Measurements from ENCODE around the gene LIG1.

DNA sequence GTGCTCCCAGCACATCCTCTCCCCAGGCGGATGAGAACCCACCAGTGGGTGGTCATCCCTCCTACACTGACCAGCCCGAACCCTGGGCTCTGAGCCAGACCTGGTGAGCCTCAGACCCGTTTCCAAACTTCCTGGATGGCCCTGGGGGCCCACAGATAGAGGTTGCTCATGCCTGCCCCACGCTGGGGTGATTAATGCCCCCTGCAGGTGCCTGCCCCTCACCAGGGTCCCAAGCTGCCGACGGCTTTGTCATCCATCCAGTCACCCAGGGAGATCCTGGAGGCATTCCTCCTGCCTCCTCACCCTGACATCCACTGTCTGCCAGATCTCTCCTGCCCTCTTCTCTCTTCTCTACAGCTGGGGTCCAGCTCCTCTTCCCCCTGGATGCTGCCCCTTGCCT is 31.1 kb downstream of the LIG1 start:
- TF ChIP-seq, protein P1, sequence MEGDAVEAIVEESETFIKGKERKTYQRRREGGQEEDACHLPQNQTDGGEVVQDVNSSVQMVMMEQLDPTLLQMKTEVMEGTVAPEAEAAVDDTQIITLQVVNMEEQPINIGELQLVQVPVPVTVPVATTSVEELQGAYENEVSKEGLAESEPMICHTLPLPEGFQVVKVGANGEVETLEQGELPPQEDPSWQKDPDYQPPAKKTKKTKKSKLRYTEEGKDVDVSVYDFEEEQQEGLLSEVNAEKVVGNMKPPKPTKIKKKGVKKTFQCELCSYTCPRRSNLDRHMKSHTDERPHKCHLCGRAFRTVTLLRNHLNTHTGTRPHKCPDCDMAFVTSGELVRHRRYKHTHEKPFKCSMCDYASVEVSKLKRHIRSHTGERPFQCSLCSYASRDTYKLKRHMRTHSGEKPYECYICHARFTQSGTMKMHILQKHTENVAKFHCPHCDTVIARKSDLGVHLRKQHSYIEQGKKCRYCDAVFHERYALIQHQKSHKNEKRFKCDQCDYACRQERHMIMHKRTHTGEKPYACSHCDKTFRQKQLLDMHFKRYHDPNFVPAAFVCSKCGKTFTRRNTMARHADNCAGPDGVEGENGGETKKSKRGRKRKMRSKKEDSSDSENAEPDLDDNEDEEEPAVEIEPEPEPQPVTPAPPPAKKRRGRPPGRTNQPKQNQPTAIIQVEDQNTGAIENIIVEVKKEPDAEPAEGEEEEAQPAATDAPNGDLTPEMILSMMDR (IDR thresholded peaks at IDR 0.05), result no peak
- TF ChIP-seq POLR2A (IDR thresholded peaks at IDR 0.05), result no peak
